ENCODE results near the gene NCAM2.

- TF ChIP-seq POLR2A (IDR thresholded peaks at IDR 0.05) = no peak
- no peak for TF ChIP-seq POLR2AphosphoS5 (IDR thresholded peaks at IDR 0.05)
- no peak for TF ChIP-seq CTCF (IDR thresholded peaks at IDR 0.05 in 8 of 11, conservative IDR thresholded peaks at IDR 0.05 in 3 of 11)
Observed at GRCh38 chr21:21067375-21067774, 69.2 kb downstream of the NCAM2 start.
